Right lobe of liver (tissue), 6 donors: ENCODE measurements around the gene IFNAR2. TPM values are rescaled to one million over a fixed set of nuclear protein-coding genes. Genes with fewer than 3 reads are reported as not detected.

Experiments used
- ATAC-seq, 4 donors: fragments of 200-7000 bp; cut with Tn5 transposase; one replicate each; pipeline ENCODE4 v1.9.1; 2020; ENCODE audit warnings: mild to moderate bottlenecking in 4 of 4, moderate library complexity in 4 of 4
- DNase-seq, 3 donors: peaks; one replicate each; pipeline ENCODE4 v3.0.0-alpha.2; 2020
- H3K27ac ChIP-seq, 3 donors: fragments of 200-600 bp; one replicate each; pipeline ENCODE4 v1.8.0; 2022
- H3K27me3 ChIP-seq, 2 donors: fragments of 200-600 bp; one replicate each; pipeline ENCODE4 v1.8.0; 2022
- H3K36me3 ChIP-seq, 4 donors: fragments of 200-600 bp; sonication (generic) in 1 of 4; one replicate each; pipeline versions ENCODE4 v1.5.1 to v1.8.0; 2017 to 2022; ENCODE audit warnings: control low read depth in 1 of 4
- H3K4me1 ChIP-seq, 4 donors: fragments of 200-600 bp; sonication (generic) in 1 of 4; one replicate each; pipeline versions ENCODE4 v1.5.1 to v1.8.0; 2017 to 2022; ENCODE audit warnings: control low read depth in 1 of 4
- H3K4me3 ChIP-seq, 3 donors: fragments of 200-600 bp; one replicate each; pipeline ENCODE4 v1.8.0; 2022
- H3K9me3 ChIP-seq, 4 donors: fragments of 200-600 bp; sonication (generic) in 1 of 4; one replicate each; pipeline versions ENCODE4 v1.5.1 to v1.8.0; 2017 to 2022; ENCODE audit warnings: control low read depth in 1 of 4
- CTCF ChIP-seq, 4 donors: fragments of 200-600 bp in 3 of 4; fragments of 450-650 bp in 1 of 4; IDR thresholded peaks; one replicate each; pipeline versions ENCODE4 v1.5.1 to v1.8.0; 2016 to 2022; ENCODE audit warnings: antibody characterized with exemption in 4 of 4, mild to moderate bottlenecking in 2 of 4
- POLR2A ChIP-seq: fragments of 450-650 bp; IDR thresholded peaks from one replicate; pipeline ENCODE4 v1.6.1; 2017; ENCODE audit warnings: antibody characterized with exemption, mild to moderate bottlenecking
- WGBS: methylation state at CpG from one replicate; pipeline ENCODE4 v1.1.6; 2018; ENCODE audit warnings: low coverage, low lambda C conversion rate; ENCODE audit not compliant: insufficient coverage; ENCODE audit errors: missing lambda C conversion rate; 5-methylcytosine and 5-hydroxymethylcytosine counted together
- intact Hi-C, 2 donors: fragments of 100-400 bp; cut with DNase I; formaldehyde crosslinking; loops; one replicate each; pipeline versions ENCODE4 v1.11.2 to v1.14.1; 2022
- total RNA-seq, 6 experiments: library from RNA; depleted of rRNA in 2 of 6; stranded (reverse); fragments of >200 nt in 2 of 6; fragmentation: NEBNext Ultra II Directional in 3 of 6; extraction: Animal tissue kit (Norgen Biotek cat#: 25700) in 3 of 6; gene quantifications; one replicate each; pipeline versions ENCODE4 v1.1.0 to v1.2.4, GENCODE V29; 2016 to 2023
- donor health status: DM: no; HTN: yes; CAD: no.
- donor health status: DM: no; HTN: no; CAD: no.
- donor health status: DM: no; HTN: no; CAD: no.
- donor health status: DM: no; HTN: yes; CAD: no.
- donor health status: DM: no; HTN: yes; CAD: no.

Gene IFNAR2
- total RNA-seq, 6 experiments from 2014 or later: 12.4 to 35.5 (median 16.3) TPM

GRCh38 chr21:33246506-33246905, 16.8 kb downstream of the IFNAR2 start:
- H3K9me3 ChIP-seq: no peaks in the 10 kb centered on the region
- no peak overlapping the region for H3K27ac ChIP-seq
- 84% methylated on average over 5 of the region's 5 CpGs for WGBS
- H3K36me3 ChIP-seq: peaks cover 16 to 56% (median 26%) of the 10 kb centered on the region in 4 donors
- peaks cover 0 to 33% (median 15%) of the 10 kb centered on the region in 4 donors for H3K4me1 ChIP-seq
- H3K27me3 ChIP-seq: no peaks in the 10 kb centered on the region
- TF ChIP-seq POLR2A (no peak), CTCF (IDR thresholded peaks at IDR 0.05) (no peak)
- DNase-seq (no peak), ATAC-seq (no peak)
- H3K4me3 ChIP-seq: no peak overlapping the region
- intact Hi-C loops: no loop called here

GRCh38 chr21:33246963-33247362, 17.2 kb downstream of the IFNAR2 start:
- 93% methylated on average over 4 of the region's 7 CpGs for WGBS

GRCh38 chr21:33247599-33247998, 17.9 kb downstream of the IFNAR2 start:
- TF ChIP-seq POLR2A (no peak), CTCF (IDR thresholded peaks at IDR 0.05) (no peak)
- 46% methylated on average over 6 of the region's 6 CpGs for WGBS
- no peak overlapping the region for H3K4me3 ChIP-seq
- H3K27ac ChIP-seq: no peak overlapping the region
- H3K27me3 ChIP-seq: no peaks in the 10 kb centered on the region
- peaks cover 0 to 33% (median 15%) of the 10 kb centered on the region in 4 donors for H3K4me1 ChIP-seq
- intact Hi-C loops: no loop called here
- H3K36me3 ChIP-seq: peaks cover 16 to 67% (median 31%) of the 10 kb centered on the region in 4 donors
- ATAC-seq (no peak), DNase-seq (no peak)
- no peaks in the 10 kb centered on the region for H3K9me3 ChIP-seq

More at GRCh38 chr21:33246963-33247362, 17.2 kb downstream of the IFNAR2 start:
- TF ChIP-seq CTCF (IDR thresholded peaks at IDR 0.05): no peak
- Histone ChIP-seq H3K36me3 (peaks cover 16 to 61% (median 29%) of the 10 kb centered on the region in 4 donors), H3K4me3 (no peak overlapping the region), H3K27ac (no peak overlapping the region), H3K27me3 (no peaks in the 10 kb centered on the region), H3K9me3 (no peaks in the 10 kb centered on the region), H3K4me1 (peaks cover 0 to 33% (median 15%) of the 10 kb centered on the region in 4 donors)
- ATAC-seq (no peak), DNase-seq (no peak)
- intact Hi-C loops: no loop called here

GRCh38 chr21:33249331-33250002, 19.7 kb downstream of the IFNAR2 start:
- TF ChIP-seq POLR2A (no peak), CTCF (IDR thresholded peaks at IDR 0.05) (no peak)
- H3K36me3 ChIP-seq: peaks cover 16 to 79% (median 38%) of the 10 kb centered on the region in 4 donors
- 75% methylated on average over 7 of the region's 7 CpGs for WGBS
- H3K27me3 ChIP-seq: no peaks in the 10 kb centered on the region
- DNase-seq (no peak), ATAC-seq (no peak)
- H3K27ac ChIP-seq: no peak overlapping the region
- intact Hi-C loops: no loop called here
- H3K4me1 ChIP-seq: peaks cover 0 to 18% (median 7%) of the 10 kb centered on the region in 4 donors
- H3K9me3 ChIP-seq: no peaks in the 10 kb centered on the region
- H3K4me3 ChIP-seq: no peak overlapping the region
